ENCODE results near the gene DCK.

The DCK gene

GRCh38 chr4:70993181-70994068, at the start of gene DCK:
Gene DCK (plus strand): TSS chr4:70993649. CDS start chr4:70993836, 187 bp downstream.
- Mint-ChIP-seq H3K4me1 (peaks cover 49% of the 10 kb centered on the region), H3K27ac (peak within 1 kb of the TSS; percentile 97), H3K4me3 (peak within 1 kb of the TSS; percentile 91), H3K9me3 (peaks cover 25% of the 10 kb centered on the region), H3K36me3 (ENCODE audit: low read depth) (peaks cover 45% of the 10 kb centered on the region), H3K27me3 (ENCODE audit: low read depth, poor library complexity) (no peaks in the 10 kb centered on the region)
- TF ChIP-seq CTCF (IDR thresholded peaks at IDR 0.05): no peak
- peak; percentile 88 for DNase-seq

GRCh38 chr4:70945046-70945445, 48.4 kb upstream of the DCK start:
- Mint-ChIP-seq H3K4me3 (no peak overlapping the region), H3K9me3 (peaks cover 20% of the 10 kb centered on the region), H3K27ac (no peak overlapping the region), H3K4me1 (peaks cover 7% of the 10 kb centered on the region), H3K27me3 (ENCODE audit: low read depth, poor library complexity) (no peaks in the 10 kb centered on the region), H3K36me3 (ENCODE audit: low read depth) (peaks cover 72% of the 10 kb centered on the region)
- TF ChIP-seq CTCF (IDR thresholded peaks at IDR 0.05): no peak
- DNase-seq: no peak

- Mint-ChIP-seq H3K4me1 (peaks cover 7% of the 10 kb centered on the region), H3K36me3 (ENCODE audit: low read depth) (peaks cover 70% of the 10 kb centered on the region), H3K27me3 (ENCODE audit: low read depth, poor library complexity) (no peaks in the 10 kb centered on the region), H3K27ac (no peak overlapping the region), H3K4me3 (no peak overlapping the region), H3K9me3 (peaks cover 19% of the 10 kb centered on the region)
- TF ChIP-seq CTCF (IDR thresholded peaks at IDR 0.05): no peak
- no peak for DNase-seq
Measured at GRCh38 chr4:70945452-70946055, 47.9 kb upstream of the DCK start.

- peaks cover 66% of the 10 kb centered on the region for H3K36me3 Mint-ChIP-seq (ENCODE audit: low read depth)
- no peak overlapping the region for H3K4me3 Mint-ChIP-seq
- DNase-seq: no peak
- peaks cover 14% of the 10 kb centered on the region for H3K9me3 Mint-ChIP-seq
- H3K4me1 Mint-ChIP-seq: peaks cover 7% of the 10 kb centered on the region
- TF ChIP-seq CTCF (IDR thresholded peaks at IDR 0.05): no peak
- H3K27me3 Mint-ChIP-seq (ENCODE audit: low read depth, poor library complexity): no peaks in the 10 kb centered on the region
- no peak overlapping the region for H3K27ac Mint-ChIP-seq
Measured at GRCh38 chr4:70946939-70947338, 46.5 kb upstream of the DCK start.

- H3K36me3 Mint-ChIP-seq (ENCODE audit: low read depth): peaks cover 60% of the 10 kb centered on the region
- no peak overlapping the region for H3K4me3 Mint-ChIP-seq
- DNase-seq: no peak
Measured at GRCh38 chr4:70948665-70949260, 44.7 kb upstream of the DCK start.

More at GRCh38 chr4:70948665-70949260, 44.7 kb upstream of the DCK start:
- Mint-ChIP-seq H3K27me3 (ENCODE audit: low read depth, poor library complexity) (no peaks in the 10 kb centered on the region), H3K9me3 (peaks cover 14% of the 10 kb centered on the region), H3K4me1 (peaks cover 7% of the 10 kb centered on the region), H3K27ac (no peak overlapping the region)
- no peak for TF ChIP-seq CTCF (IDR thresholded peaks at IDR 0.05)

Data from nephron progenitor cell (in vitro differentiated cells).